Ecto neural progenitor cell (in vitro differentiated cells): ENCODE results near the gene ADGRB2.

Experiments used
- DNase-seq: peaks from one replicate; pipeline ENCODE4 v3.0.0-alpha.2; 2018; ENCODE audit warnings: low spot score

The ADGRB2 gene

DNA sequence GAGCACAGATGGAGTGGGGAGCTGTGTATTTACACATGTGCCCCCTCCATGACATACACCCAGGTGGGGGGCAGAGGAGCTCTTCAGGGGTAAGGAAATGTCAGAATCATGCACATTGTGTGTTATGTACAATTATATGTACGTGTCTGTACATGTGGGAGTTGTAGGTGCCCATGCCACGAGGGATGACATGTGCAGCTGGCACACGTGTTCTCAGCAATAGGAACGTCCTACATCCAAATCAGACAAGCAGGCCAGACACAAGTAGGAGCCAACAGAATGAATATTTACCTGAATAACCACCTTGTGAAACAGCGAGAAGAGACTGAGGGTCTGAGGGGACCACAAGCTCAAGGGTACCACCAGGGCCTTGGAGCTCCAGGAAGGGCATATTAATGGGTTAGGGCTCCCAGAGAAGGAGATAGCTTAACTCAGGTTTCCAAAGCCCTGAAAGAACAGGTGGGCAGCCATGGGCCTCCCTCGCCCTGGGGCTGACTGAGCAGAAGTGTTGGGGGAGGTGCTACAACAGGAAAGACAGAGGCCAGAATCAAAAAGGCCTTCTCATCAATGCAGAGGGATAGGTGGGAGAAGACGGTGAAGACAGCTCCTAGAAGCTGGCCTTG is 63.6 kb downstream of the ADGRB2 start:
- DNase-seq, result no peak

DNA sequence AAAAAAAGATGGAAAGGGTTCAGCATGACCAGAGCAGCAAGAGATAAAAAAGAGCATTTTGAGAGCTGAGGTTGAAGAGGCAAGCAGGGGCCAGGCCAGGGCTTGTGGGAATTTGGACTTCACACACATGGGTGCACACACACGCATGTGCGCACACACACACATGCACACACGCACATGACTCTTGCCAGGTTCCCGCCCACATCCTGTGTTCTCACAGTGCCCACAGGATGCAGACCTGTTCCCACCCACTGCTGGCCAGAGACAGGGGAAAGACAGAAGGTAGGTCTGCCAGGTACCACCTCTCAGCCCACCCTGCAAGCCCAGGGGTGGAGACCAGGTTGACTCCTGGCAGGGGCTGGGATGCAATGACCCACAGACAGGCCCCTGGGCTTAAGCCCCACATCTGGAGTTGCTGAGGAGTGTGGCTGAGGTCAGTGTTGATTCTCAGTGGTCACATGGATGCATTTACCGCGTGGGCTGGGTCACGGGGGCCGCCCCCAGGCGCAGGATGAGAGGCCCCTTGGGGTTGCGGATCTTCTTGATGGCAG is 64.7 kb downstream of the ADGRB2 start:
- DNase-seq, result no peak

DNA sequence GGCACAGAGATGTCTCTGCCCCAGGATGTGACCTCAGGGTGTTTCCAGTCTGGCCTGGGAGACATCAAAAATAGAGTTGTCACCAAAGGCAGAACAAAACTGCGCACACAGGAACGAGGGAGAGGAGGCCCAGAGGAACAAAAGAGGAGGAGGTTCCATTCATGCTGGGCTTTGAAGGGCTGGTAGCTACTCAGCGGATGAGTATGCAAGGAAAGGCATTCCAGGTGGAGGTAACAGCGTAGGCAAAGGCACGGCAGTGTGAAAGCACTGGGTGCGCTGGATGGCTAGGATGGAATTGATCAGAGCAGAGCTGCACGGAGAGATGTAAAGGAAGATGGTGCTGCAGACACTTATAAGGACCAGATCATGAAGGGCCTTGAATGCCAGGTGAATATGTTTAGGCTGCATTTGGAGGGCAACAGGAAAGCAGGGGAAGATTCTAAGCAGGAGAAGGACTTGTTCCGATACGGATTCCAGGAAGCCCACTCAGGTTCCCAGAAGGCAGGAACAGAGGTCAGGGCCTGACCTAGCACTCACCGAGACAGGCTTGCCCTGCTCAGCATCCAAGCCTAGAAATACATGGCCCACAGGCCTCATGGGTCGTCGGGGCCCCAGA is 66.7 kb downstream of the ADGRB2 start:
- no peak for DNase-seq

DNA sequence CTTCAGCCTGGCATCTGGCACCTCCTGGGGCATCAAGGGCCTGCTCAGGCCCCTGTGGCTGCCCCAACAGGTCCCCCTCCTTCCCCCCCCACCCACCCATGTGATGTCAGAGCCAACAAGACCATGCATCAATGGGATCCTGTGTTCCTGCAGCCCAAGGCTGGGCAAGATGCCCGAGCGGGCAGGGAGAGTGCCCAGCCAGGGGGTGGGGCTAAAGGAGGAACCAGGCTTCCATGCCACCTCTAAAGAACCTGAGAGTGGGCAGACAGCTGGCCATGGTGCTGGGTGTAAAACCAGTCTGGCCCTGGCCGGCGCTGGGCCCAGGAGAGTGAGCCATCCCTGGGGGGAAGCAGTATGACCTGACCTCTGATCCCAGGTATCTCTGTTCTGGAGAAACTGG is 67.9 kb downstream of the ADGRB2 start:
- no peak for DNase-seq

DNA sequence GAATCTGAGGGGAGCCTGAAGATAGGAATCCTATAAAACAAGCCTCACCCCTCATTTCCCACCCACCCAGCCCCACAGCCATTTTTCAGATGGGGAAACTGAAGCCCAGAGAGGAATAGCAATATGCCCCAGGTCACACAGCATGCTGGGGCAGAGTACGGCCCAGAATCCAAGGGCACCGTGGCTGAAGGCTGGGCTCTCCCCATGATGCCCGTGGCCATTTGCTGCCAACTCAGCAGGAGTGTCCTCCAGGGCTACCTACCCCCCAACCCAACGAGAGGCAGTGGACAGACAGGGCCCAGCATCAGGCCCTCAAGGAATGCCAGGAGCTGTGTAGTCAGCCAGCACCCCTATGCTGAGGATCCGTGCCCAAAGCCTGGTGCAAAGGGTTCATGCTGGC is 68.8 kb downstream of the ADGRB2 start:
- no peak for DNase-seq

DNA sequence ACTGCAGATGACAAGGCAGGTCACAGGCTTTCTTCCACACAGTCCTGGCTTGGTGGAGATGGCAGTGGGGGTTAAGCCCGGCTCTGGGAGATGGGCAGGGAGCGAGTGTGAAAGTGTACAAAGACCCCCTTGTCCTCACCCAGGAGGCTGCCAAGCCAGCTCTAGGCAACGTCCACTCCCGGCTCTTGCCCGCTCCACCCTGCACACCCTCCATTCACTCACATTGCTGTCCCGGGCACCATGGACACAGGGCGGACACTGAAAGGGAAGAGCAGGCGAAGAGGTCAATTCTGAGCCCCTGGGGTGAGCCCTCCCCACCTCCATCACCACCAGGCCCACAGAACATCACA is 69.2 kb downstream of the ADGRB2 start:
- DNase-seq, result no peak

DNA sequence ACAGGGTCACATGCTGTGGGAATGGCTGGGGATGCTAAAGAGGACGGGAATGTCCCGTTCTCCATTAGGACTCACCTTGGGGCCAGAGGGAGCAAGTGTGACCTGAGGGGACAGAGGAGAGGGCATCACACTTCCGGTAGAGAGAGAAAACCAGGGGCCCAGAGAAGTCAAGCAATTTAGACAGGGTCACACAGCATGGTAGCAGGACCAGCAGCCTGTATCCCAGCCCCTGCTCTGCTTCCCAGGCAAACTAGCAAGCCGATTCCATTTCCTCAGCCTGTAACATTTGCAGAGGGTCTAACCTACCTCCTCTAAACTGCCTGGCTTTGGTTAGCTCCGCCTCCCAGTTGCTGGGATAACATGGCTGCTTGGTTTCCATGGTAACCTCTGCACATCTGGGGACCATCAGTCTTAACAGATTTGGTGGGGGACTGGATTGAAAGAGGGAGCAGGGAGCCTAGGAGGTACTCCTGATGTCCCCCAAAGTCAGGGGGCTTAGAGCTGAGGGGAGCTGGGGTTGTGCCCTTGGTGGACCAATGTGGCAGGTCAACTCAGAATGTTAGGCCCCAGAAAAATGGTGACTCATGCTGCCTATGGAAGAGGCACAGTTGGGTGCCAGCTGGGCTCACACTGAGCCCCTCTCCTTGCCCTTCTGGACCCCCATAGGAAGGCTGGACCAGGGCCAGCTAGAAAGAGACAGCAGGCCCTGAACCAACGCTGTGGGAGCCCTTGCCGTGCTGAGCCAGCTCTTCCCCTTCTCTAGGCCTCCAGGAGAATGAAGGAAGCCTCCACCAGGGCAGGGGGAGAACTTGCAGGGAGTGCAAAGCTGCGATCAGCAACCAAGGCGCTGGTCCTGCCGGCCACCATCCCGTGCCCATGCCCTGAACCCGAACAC is 69.8 kb downstream of the ADGRB2 start:
- no peak for DNase-seq

DNA sequence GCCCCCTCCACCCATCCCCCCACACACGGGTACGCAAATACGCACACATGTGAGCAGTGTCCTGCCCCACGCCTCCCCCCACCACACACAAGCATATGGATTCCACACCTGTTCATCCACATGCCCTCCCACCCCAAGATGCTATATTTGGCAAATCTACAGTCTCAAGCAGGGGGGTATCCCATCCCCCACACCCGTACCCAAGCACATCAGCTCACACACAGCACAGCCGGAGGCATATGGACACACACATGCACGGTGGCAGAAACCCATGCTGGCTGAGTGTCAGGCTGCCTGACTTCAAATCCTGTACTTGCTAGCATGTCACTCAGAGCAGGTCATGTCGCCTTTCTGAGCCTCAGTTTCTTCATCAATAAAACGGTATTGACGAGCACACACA is 70.9 kb downstream of the ADGRB2 start:
- DNase-seq, result no peak

DNA sequence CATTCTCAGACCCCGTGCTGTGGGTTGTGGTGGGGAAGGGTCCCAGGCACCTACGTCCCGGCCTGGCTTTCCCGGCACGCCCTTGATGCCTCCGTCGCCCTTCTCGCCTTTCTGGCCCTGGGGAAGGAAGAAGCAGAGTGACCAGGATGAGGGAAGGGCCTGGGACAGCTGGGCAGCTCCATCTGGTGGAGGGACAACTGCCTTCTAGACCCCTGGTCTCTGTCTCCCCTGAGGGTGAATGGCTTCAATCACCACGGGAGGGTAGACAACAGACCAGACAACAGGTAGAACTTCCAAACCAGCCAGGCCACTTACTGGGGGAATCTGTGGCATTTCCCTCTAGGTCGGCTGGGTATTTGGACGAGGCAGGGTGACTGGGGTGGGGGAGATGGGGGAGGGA is 72.2 kb downstream of the ADGRB2 start:
- DNase-seq, result no peak

DNA sequence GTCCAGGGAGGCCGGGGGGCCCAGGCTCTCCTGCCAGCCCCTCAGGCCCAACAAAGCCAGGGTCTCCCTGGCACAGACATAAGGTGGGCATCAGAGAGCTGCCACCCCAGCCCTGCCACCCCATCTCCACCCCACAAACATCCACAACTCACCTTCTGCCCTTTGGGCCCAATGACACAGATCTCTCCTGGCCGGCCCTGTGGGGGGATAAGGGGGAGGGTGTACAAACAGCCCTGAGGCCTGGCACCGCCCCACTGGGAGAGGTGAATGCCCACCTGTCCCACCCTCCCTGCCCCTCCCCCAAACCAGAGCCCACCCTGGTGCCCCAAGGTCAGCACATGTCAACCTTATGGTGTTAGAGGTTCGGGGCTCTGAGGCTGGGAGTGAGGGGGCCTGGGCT is 72.7 kb downstream of the ADGRB2 start:
- no peak for DNase-seq

DNA sequence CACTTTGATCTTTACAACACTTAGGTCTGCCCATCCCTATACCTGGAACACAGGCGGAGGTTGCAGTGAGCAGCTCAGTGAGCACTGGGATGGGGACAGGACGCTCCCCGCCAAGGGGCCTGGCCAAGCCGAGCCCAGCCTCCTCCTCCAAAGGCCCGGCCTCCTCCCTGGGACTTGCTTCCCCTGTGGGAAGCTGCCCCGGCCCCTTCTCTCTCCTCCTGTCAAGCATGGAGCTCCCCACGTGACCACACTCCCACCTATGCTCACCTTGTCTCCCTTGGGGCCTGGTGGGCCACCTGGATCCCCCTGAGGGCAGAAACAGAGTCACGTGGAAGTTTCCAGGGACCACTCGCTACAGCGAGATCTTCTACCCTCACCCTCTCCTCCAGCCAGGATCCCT is 73.2 kb downstream of the ADGRB2 start:
- DNase-seq, result no peak

DNA sequence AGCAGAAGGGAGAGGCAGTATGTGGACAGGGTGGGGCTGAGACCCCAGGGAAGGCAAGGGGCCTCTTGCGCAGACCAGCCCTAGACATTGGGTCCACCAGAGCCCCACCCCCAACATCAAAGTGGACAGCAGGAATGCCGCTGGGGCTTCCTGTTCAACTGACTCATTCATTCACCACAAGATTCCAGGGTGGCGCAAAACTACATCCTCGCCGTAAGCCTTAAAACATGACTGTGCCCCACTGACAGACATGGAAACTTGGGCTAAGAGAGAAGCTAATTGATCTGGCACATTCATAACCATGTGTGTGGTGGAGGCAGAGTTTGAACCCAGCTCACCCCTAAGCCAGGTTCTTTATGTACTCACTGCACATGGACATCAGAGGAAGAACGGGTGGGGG is 74.3 kb downstream of the ADGRB2 start:
- no peak for DNase-seq

DNA sequence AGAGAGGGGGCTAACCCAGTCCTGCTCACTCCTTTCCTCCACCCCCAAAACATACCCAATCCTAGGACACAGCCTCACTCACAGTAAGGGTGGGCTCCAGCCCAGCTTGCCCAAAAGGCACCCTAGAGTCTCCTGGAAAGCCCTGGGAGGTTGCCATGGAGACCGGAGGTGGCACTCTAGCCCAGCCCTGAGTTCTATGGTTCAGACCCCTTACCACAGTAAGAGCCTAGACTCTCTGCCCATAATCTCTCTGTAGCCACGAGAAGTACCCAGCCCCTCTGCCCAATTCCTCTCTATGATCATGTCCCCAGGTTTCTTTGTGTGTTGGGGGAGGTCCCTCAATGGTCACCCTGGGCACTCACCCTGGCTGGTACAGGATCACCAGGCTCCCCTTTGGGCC is 74.8 kb downstream of the ADGRB2 start:
- DNase-seq, result no peak

DNA sequence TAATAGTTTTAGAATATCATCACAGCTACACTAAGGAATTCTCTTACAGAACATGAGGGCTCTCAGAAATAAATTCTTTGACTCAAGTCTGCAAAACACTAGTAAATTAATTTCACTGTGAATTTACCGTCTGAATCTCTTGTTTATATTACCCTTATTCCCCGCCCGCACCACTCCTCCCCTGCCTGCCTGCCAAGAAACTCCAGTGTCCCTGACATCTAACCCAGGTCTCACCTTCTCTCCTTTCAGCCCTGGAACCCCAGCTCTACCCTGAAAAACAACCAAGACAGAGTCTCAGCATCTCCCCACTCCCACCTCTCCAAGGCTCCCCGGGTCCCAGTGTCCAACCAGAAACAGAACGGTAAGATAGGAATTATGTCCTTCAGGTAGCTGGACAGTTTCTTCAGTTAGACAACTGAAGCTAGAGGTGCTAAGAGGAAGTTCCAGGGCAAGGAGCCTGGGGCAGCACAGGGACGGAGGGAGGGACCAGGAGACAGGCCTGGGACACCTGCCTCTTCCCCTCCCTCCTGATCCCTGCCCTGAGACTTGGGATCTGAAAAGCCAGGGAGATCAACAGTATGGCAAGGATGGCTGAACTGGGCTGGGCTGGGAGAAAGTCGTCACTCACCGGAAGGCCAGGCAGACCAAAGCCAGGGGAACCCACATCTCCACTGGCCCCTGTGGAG is 75.8 kb downstream of the ADGRB2 start:
- no peak for DNase-seq

DNA sequence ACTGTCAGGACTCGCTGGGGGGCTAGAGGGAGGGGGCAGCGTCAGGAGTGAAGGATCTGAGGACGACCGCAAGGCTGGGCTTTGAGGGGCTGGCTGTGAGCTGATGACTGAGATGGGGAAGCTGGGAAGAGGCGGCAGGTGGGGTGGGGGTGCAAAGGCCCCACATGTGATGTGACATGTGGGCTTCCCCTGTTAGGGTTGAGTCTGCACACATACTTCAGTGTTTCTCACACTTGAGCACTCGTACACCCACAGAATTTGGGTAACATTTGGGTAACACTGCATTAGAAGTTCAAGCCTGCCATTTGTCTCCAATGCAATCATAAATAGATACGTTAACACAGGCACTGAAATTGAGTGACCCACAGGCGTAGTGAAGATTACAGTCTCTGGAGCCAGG is 76.5 kb downstream of the ADGRB2 start:
- no peak for DNase-seq

DNA sequence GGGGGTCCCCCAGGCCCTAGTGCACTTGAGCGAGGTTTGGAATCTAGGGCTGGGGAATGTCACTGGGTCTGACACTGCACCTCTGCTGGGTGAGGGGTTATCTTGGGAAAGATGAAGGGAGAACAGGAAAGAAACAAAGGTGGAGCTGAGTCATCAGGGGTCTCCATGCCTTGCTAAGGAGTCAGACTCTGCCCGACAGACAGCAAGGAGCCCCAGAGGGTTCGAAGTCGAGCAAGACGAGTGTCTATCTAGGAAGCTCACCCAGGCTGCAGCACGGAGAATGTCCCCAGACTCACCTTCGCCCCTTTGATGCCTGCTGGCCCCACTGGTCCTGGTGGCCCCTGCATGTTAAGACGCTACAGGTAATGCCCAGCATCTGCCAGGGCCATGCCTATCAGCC is 78.3 kb downstream of the ADGRB2 start:
- no peak for DNase-seq

DNA sequence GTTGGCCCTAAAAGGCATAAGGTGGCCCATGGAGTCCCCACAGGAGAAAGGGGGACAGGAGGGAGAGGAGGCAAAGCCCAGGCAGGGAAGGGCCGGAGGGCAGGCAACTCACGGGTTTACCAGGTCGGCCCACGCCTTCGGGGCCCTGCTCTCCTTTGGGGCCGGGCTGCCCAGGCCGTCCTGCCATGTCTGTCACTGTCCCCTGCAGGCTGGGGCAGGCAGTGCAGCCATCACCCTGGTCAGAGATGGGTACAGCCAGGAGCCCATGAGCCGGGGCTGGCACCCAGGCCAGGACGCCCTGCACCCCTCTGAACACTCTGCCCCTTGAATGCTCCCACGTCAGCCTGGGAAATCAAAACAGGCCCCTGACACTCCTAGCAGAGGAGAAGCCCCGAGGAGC is 80.1 kb downstream of the ADGRB2 start:
- no peak for DNase-seq

DNA sequence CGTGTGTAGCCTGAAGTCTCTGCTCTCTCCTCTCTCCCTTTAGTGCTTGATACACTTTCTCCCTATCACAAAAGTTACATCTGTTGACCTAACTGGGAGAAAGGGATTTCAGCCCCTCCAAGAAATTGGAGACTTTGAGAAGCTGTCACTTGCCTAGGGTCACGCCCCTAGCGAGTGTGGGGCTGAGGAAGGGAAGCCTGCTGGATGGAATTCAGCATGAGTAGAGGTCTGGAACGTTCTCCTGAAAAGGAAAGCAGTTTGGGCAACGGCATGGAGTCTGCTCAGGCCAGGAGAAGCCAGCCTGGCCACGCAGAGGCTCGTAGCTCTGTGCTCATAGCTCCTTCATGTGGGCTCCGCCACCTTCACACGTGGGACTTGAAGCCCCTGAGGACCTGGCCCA is 82.7 kb downstream of the ADGRB2 start:
- no peak for DNase-seq

DNA sequence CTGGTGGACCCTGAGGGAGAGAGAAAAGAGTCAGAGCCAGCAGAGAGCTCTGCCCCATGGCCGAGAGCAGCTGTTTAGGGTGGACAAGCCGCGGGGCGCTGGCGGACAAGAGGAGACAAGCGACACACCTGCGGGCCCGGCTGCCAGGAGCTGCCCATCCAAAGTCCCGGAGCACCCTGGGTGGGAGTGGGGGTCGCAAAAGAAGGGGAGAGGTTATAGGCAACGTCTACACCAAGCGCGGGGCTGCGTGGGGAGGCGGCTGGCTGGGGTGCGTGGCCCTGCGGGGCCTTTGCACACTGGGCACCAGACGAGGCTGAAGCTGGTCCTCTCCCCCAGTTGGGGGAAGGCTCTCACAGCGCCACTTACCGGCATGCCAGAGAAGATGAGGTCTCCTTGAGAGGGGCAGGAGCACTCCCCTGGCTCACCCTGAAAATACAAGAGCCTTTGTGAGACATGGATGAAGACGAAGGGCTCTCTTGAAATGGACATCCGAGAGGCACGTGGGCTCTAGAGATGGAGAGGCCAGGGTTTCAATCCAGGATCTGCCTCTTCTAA is 84.4 kb downstream of the ADGRB2 start:
- DNase-seq, result no peak

DNA sequence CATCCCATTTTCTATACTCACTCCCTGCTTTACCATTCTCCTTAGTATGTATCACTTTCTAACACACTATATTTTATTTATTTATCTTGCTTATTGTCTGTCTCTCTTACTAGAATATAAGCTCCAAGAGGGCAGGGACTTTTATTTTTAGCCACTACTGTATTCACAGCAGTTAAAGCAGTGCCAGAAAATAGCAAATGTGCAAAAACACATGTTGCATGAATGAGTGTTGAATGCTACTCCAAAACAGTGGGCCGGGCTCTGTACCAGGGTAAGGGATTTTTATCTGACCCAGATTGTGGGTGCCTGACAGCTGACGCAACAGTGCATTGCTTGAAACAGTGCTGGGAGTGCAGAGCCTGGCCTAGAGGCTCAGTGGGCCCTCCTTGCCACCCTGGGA is 85.0 kb downstream of the ADGRB2 start:
- no peak for DNase-seq

DNA sequence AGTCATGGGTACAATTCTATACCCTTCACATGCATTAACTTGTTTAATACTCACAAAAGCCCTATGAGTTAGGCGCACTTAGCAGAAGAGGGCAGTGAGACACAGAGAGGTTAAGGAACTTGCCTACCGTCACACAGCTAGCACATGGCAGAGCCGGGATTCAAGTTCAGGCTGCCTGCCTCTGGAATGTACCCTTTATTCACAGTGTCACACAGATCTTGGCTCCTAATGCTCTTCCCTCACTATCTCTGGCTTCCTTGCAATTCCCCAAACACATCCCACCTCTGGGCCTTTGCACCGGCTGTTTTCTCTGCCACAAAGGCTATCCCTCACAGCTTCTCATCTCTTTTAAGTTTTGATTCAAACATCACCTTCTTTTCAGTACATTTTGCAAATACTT is 85.5 kb downstream of the ADGRB2 start:
- no peak for DNase-seq

DNA sequence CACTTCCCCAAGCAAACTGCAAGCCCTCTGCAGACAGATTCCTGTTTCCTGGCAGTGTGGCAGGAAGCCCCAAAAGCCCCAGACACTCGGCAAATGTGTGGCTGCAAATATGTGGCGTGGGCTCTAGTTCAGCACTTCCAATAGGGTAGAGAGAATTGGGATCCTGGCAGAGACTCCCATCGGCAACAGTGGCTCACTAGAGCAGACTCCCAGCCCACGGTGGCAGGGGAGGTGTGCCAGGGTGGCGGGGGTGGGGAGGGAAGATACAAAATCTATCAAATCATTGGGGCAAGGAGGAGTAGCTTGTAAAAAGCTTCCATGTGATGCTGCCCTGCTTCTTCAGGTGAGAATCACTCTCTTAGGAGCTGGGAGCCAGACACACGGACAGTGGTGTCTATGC is 86.2 kb downstream of the ADGRB2 start:
- DNase-seq, result no peak
